GM15510 (cell line): ENCODE results near the gene TTC33.

Experiments used
- POLR2A ChIP-seq: IDR thresholded peaks from 3 replicates; pipeline ENCODE4 v1.6.1; 2011; ENCODE audit warnings: borderline replicate concordance; ENCODE audit not compliant: insufficient read length; ENCODE audit errors: extremely low read depth

TTC33 gene

GRCh38 chr5:40755407-40756365 is at the start of gene TTC33:
Gene TTC33 (minus strand): TSS chr5:40755961. CDS start chr5:40747018, 8,943 bp downstream.
- TF ChIP-seq POLR2A, result peak; percentile 40

GRCh38 chr5:40801771-40802562 is 46.2 kb upstream of the TTC33 start:
- TF ChIP-seq POLR2A, result no peak

GRCh38 chr5:40799258-40799657 is 43.5 kb upstream of the TTC33 start:
- no peak for TF ChIP-seq POLR2A

- TF ChIP-seq POLR2A, result no peak
Measured at GRCh38 chr5:40798801-40799210, 43.0 kb upstream of the TTC33 start.

- TF ChIP-seq POLR2A, result peak; percentile 76
Measured at GRCh38 chr5:40798012-40798800, 42.4 kb upstream of the TTC33 start, which contains the start of gene PRKAA1. Gene PRKAA1 (minus strand): TSS chr5:40798374. CDS start chr5:40798189, 185 bp downstream.

- TF ChIP-seq POLR2A, result no peak
Measured at GRCh38 chr5:40797273-40798011, 41.7 kb upstream of the TTC33 start.

- TF ChIP-seq POLR2A, result no peak
Measured at GRCh38 chr5:40796487-40796889, 40.7 kb upstream of the TTC33 start.

- TF ChIP-seq POLR2A, result no peak
Measured at GRCh38 chr5:40791715-40792139, 36.0 kb upstream of the TTC33 start.

GRCh38 chr5:40790947-40791593 is 35.3 kb upstream of the TTC33 start:
- no peak for TF ChIP-seq POLR2A

GRCh38 chr5:40787986-40788385 is 32.2 kb upstream of the TTC33 start:
- TF ChIP-seq POLR2A, result no peak

- TF ChIP-seq POLR2A, result no peak
Measured at GRCh38 chr5:40784916-40785315, 29.2 kb upstream of the TTC33 start.

- no peak for TF ChIP-seq POLR2A
Measured at GRCh38 chr5:40784027-40784653, 28.4 kb upstream of the TTC33 start.
